Keratinocyte (primary cell): Measurements from ENCODE around the gene ZBTB46.

Experiments
- EZH2 ChIP-seq: IDR thresholded peaks from one replicate; pipeline ENCODE4 v1.6.1; 2012; ENCODE audit warnings: inconsistent platforms, mild to moderate bottlenecking, low read length, moderate library complexity
- TF ChIP-seq, protein P1 (sequence below), 3 experiments: IDR thresholded peaks in 1 of 3; conservative IDR thresholded peaks in 1 of 3; optimal IDR thresholded peaks in 1 of 3; 2 replicates in 2 of 3; 3 replicates in 1 of 3; pipeline versions ENCODE3 to v1.5.1; 2011; ENCODE audit warnings: low read length in 3 of 3, mild to moderate bottlenecking in 3 of 3, moderate library complexity in 2 of 3, control low read depth in 1 of 3, inconsistent platforms in 1 of 3; ENCODE audit not compliant: insufficient read depth in 2 of 3; ENCODE audit errors: extremely low read depth in 1 of 3

DNA sequence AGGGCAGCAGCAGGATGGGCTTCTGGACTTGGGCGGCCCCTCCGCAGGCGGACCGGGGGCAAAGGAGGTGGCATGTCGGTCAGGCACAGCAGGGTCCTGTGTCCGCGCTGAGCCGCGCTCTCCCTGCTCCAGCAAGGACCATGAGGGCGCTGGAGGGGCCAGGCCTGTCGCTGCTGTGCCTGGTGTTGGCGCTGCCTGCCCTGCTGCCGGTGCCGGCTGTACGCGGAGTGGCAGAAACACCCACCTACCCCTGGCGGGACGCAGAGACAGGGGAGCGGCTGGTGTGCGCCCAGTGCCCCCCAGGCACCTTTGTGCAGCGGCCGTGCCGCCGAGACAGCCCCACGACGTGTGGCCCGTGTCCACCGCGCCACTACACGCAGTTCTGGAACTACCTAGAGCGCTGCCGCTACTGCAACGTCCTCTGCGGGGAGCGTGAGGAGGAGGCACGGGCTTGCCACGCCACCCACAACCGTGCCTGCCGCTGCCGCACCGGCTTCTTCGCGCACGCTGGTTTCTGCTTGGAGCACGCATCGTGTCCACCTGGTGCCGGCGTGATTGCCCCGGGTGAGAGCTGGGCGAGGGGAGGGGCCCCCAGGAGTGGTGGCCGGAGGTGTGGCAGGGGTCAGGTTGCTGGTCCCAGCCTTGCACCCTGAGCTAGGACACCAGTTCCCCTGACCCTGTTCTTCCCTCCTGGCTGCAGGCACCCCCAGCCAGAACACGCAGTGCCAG lies 134.3 kb downstream of the ZBTB46 start, which contains the start of gene TNFRSF6B:
- no peak for TF ChIP-seq EZH2
- TF ChIP-seq, protein P1, sequence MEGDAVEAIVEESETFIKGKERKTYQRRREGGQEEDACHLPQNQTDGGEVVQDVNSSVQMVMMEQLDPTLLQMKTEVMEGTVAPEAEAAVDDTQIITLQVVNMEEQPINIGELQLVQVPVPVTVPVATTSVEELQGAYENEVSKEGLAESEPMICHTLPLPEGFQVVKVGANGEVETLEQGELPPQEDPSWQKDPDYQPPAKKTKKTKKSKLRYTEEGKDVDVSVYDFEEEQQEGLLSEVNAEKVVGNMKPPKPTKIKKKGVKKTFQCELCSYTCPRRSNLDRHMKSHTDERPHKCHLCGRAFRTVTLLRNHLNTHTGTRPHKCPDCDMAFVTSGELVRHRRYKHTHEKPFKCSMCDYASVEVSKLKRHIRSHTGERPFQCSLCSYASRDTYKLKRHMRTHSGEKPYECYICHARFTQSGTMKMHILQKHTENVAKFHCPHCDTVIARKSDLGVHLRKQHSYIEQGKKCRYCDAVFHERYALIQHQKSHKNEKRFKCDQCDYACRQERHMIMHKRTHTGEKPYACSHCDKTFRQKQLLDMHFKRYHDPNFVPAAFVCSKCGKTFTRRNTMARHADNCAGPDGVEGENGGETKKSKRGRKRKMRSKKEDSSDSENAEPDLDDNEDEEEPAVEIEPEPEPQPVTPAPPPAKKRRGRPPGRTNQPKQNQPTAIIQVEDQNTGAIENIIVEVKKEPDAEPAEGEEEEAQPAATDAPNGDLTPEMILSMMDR (optimal IDR thresholded peaks at IDR 0.05 in 1 of 3, IDR thresholded peaks at IDR 0.05 in 1 of 3, conservative IDR thresholded peaks at IDR 0.05 in 1 of 3; ENCODE audit: extremely low read depth in 1 of 3, insufficient read depth in 2 of 3, low read length in 3 of 3), result peak in 1 of 3 experiments; percentile 7
